Hepatic stellate cell (primary cell): Measurements from ENCODE around the gene PGAP1.

ENCODE experiments used
- DNase-seq: peaks from one replicate; pipeline ENCODE4 v3.0.0; 2011; ENCODE audit warnings: low spot score

The PGAP1 gene

GRCh38 chr2:196926562-196927375 is at the start of gene PGAP1:
TSS of gene PGAP1 (minus strand) at chr2:196926707. CDS start at chr2:196926616, 91 bp downstream.
- peak; percentile 89 for DNase-seq

GRCh38 chr2:196974970-196975369 is 48.5 kb upstream of the PGAP1 start:
- DNase-seq, result no peak

GRCh38 chr2:196971574-196972279 is 45.2 kb upstream of the PGAP1 start:
- no peak for DNase-seq

DNA sequence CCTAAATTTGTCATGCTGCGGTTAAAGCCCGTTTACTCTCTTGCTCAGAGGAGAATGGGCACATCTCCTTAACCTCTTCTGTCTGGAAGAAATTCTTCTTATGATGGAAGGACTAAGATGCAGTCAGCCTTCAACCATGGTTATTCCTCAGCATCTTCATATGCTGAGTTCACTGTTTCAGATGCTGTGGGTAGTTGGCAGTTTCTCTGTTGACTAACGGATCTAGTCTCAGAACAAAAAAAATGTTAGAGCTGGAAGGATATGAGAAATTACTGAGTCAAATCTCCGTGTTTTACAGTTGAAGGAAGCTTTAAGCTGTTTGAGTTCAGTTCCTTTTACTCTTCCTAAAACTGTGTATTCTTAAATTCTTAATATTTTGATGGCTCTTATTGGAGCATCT is 43.6 kb upstream of the PGAP1 start:
- no peak for DNase-seq

DNA sequence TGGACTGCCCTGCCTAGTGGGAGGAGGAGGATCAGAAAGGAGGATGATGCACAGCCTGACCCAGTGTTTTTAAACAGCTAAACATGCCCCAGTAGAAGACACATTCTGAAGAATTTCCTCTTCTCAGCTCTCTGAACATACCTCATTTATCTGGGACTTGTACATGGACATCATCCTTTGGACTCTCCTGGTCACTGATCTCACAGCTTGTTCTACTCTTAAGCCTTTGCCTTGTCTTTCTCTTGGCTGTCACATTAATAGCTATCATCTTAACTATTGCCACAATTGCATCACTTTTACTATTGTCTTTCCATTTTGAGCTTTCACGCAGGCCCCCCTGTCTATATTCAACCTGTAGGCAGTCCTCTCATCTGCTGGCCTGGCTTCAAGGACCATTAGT is 42.0 kb upstream of the PGAP1 start:
- DNase-seq, result no peak

DNA sequence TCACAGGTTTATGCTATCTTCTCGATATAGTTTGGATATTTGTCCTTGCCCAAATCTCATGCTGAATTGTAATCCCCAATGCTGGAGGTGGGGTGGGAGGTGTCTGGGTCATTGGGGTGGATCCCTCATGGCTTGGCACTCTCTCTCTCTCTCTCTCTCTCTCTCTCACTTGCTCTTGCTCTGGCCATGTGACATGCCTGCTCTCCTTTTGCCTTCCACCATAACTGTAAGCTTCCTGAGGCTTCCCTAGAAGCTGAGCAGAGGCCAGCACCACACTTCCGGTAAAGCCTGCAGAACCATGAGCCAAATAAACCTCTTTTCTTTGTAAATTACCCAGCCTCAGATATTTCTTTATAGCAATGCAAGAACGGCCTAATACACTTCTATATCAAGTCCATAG is 41.3 kb upstream of the PGAP1 start:
- no peak for DNase-seq

- DNase-seq, result peak; percentile 24
Observed at GRCh38 chr2:196967116-196967515, 40.6 kb upstream of the PGAP1 start.

DNA sequence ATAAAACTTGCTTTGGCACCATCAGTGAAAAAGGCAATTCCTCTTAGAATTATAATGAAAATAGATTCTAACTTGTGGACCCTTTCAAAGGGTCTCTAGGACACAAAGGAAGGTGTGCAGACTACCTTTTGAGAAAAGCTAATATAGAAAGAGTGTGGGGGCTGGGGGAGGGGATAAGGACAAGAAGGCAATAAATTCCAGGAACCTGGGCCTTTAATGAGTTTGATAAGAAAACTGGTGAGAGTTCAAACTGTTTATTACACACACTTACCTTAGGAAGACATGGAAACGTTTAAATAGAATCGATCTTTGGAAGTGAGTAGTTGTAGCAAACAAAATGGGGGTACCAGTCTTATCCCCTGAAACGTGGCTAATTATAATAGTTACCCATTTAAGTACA is 39.6 kb upstream of the PGAP1 start:
- DNase-seq, result no peak

- DNase-seq, result no peak
Observed at GRCh38 chr2:196965651-196966050, 39.1 kb upstream of the PGAP1 start.

- DNase-seq, result no peak
Observed at GRCh38 chr2:196963961-196964360, 37.5 kb upstream of the PGAP1 start.

- no peak for DNase-seq
Observed at GRCh38 chr2:196963043-196963442, 36.5 kb upstream of the PGAP1 start.

- DNase-seq, result no peak
Observed at GRCh38 chr2:196962325-196962724, 35.8 kb upstream of the PGAP1 start.

DNA sequence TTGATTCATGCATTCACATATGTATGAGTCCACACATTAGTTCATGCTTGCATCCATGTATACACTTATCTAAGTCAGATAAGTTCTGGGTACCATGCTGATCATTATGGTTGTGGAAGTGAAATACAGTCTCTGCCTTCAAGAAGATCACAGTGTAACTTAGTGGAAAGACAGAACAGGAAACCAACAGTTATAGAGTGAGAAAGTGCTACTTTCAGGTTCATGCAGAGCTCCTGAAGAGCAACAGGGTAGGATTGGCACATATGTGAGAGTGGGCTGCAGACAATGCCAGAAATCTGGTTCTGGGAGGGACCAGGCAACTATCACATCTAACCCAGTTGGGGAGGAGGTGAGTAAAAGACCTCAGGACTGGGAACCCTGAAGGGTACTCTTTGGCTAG is 35.4 kb upstream of the PGAP1 start:
- DNase-seq, result no peak

DNA sequence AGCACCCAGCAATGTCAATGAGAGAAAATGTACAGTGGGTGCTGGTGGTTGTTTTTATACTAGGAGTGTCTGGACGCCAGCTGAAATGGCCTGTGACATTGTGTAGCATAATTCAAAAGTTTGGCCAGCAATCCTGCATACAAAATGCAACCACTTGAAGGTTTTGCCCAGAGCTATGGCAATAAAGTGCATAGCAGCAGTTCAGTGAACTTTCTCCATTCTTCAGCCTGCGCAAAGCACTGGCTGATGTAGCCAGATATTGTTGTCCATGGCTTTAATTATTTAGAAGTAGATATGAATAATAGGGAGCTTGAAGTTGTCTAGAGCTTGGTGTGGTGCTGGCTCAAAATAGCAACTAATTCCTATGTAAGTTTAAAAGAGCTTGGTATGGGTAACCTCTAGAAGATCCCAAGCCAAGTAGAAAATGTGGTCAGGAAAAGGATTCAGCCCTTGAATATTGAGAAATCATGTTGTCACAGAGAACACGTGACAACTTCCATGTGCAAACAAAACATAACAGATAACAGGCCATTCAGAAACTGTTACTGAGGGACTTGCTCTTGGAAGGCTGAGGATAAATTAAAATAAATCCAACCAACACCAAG is 33.3 kb upstream of the PGAP1 start:
- DNase-seq, result no peak

DNA sequence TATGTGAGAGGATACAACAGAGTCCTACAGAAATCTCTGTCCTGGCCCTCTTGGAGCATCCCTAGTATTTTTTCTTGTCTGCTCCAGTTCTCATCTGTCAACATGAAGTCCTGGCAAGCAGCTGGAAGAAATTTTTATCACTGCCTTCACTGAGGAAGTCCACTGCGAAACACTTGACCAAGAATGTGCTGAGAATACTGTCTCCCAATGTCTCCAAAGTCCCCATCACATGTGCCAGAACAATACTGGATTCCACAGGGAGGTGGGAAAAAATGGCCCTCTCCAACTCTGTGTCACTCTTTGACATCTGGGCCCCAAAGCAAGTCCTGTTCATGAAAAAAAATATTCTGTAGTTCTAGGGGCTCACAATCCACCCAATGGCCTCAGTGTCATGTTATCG is 32.8 kb upstream of the PGAP1 start:
- DNase-seq, result no peak

- no peak for DNase-seq
Observed at GRCh38 chr2:196957881-196958525, 31.5 kb upstream of the PGAP1 start.

- DNase-seq, result no peak
Observed at GRCh38 chr2:196957442-196957841, 30.9 kb upstream of the PGAP1 start.

DNA sequence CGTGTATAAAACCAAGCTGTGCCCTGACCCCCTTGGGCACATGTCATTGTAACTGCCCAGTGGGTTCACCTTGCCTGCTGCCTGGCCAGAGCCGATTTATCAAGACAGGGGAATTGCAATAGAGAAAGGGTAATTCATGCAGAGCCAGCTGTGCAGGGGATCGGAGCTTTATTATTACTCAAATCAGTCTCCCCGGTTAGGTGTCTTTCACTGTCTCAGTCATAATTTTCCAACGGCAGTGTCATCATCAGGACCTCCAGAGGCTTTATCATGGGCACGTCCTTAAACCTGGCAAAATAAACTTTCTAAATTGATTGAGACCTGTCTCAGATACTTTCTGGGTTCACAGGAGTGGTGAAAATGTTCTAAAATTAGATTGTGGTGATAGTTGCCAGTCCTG is 29.6 kb upstream of the PGAP1 start:
- DNase-seq, result no peak

DNA sequence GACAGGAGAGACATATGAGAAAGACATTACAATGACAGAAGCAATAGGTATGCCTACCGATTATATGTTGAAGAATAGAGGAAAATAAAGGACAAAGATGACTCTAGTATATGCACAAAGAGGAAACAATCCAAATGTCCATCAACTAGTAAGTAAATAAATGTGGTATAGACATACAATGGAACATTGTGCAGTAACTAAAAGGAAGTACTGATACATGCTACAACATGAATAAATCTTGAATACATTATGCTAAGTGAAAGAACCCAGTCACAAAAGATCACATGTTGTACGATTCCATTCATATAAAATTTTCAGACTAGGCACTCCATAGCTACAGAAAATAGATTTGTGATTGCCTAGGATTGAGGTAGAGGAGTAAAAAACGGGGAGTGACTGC is 28.5 kb upstream of the PGAP1 start:
- DNase-seq, result no peak

GRCh38 chr2:196954001-196954400 is 27.5 kb upstream of the PGAP1 start:
- DNase-seq, result no peak

DNA sequence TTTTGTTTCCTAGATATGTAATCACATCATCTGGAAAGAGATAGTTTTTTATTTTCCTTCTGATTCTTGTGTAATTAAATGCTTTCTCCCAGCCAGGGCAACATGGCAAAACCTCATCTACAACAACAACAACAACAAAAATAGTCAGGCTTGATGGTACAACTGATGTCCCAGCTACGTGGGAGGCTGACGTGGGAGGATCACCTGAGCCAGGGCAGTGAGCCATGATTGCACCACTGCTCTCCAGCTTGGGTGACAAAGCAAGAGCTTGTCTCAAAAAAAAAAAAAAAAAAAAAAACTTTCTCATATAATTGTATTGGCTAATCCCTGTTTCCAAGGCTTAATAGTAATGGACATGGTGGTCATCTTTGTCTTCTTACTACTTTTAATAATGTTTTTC is 26.4 kb upstream of the PGAP1 start:
- no peak for DNase-seq

GRCh38 chr2:196951973-196952372 is 25.5 kb upstream of the PGAP1 start:
- DNase-seq, result no peak

GRCh38 chr2:196949116-196949515 is 22.6 kb upstream of the PGAP1 start:
- DNase-seq, result no peak
